Nucleus accumbens (tissue), 56 donors: ENCODE measurements around the gene PLCZ1.
"Not testable (repeated sequence)": the region's sequence is repeated elsewhere in the genome, so short reads cannot be mapped to it uniquely, and the experiment has no call there.

ENCODE experiments used
- DNase-seq, 56 donors: peaks; one replicate each; lab custom pipeline; 2025; lab: John Stamatoyannopoulos, UW

Gene PLCZ1

DNA sequence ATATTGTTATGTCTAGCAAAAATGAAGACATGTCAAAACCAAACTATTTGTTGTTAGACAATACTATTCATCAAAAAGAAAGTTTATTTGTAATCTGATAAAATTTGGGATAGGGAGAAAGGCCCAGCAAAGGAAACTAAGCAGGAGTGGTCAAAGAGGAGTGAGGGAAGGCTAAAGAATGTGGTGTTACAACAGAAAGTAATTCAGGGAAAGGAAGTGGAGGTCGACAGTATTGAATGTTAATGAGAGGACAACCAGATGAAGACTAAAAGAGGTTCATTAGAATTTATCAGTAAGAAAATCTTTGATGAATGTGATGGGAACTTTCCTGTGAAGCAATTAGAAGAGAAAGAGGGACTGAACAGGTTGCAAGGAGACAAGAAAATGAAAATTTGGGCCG lies 33.9 kb downstream of the PLCZ1 start:
- DNase-seq = no peak

DNA sequence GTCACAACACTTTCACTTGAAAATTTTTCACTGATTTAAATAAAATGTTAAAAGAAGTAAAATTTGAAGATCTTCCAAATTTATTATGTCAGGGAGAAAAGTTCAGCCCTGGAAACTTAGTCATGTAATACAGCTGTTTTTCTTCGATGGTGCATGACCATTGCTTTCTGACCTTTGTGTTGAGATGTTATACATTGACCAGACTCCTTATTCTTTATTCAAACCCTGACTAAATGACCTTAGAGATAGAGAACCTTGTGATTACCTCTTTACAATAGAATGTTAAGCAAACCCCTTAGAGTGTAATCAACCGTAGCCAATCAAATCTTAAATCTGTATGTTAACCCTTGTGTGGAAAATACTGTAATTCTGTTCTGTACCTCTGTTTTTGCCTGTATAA lies 34.5 kb downstream of the PLCZ1 start:
- DNase-seq = no peak

DNA sequence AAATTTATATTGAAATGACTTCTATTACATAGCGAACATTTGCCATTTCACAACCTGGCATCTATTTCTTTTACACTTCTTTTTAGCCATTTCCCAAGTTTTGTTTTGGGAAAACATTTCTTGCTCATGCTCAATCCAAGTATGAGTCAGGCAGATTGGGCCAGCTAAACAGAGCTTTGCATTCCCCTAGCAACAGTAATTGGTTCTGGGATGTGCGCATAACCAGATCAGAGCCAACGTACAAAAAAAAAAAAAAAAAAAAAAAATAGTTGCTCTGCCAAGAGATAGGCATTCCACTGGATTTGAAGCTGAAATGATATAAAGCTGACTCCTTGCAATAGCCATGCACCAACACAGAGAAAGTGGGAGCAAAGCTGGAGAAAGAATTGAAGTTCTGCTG lies 37.5 kb downstream of the PLCZ1 start:
- DNase-seq = no peak

DNA sequence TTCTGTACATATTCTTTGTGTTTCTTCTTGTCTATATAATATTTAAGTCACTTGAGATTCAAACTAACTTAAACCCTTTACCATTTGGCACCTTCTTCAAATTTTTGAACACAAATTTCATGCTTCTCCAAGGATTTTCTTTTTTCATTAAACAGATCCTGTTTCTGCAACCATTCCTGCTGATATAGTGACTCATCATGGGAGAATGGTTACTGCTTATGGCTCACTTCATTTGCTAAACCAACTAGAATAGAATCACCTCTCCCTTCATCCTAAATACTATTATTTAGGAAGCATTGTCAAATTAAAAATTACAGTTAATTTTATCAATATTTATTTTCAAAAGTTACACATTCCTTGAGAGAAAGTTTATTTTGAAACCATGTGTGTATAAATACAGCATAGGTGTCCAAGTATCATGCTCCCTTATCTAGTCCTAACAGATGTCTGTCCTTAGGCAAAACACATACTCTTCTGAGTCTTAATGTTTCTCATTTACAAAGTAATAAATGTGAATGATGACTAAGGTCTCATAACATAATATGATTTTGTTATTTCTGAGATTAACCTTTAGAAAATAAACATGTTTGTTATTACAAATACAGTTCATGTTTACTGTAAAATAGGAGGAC lies 40.7 kb downstream of the PLCZ1 start:
- DNase-seq = no peak

DNA sequence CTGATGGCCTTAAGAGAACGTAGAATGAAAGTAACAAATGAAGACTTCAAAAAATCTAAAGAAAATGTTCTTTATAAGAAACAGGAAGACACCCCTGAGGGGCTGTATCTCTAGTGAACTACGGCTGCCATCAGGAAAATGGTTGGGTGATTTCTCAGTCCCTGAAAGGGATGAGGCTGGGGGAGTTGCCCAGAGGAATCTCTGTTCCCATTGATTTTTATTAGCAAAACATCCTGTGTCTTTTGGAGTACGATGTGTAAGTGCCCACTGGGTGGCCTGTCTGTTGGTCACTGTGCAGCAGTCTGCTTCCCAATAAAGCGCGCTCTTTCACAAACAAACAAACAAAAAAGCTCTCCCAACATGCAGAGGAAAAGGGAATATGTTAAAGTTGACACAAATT lies 43.8 kb downstream of the PLCZ1 start:
- not testable (repeated sequence) for DNase-seq

DNA sequence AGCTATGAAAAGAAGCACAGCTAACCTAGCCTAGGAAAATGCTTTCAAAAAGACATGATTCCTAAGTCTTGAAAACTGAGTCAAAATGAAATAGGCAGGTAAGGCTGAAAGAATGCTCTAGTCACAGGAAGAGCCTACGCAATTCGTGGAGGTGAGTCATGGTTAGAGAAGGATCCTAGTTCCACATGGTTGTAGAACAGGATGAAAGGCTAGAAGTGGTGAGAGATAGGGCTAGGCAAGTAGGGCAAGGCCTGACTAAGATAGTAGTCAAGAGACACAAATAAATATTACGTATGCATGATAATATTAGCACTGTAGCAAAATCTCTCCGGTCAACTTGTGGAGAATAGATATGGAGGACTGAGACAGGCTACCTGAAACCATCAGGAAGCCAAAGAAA lies 47.2 kb downstream of the PLCZ1 start:
- DNase-seq = no peak

DNA sequence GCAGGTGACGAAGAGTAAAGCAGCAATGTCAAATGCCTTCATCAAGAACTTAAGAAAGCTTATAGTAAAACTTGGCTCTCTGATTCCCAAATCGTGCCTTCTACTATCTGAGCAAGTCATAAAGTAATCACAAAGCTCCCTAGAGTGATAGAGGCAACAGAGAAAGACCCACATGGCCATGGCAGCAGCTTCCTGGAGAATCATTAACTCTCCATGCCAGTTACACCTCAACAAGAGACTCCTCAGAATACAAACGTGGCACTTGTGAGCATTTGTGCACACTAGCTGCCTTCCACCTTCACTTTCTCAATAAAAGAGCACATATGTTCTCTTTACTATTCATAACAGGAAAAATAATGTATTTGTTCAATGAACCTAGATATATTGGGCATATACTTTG lies 48.0 kb downstream of the PLCZ1 start:
- no peak for DNase-seq

DNA sequence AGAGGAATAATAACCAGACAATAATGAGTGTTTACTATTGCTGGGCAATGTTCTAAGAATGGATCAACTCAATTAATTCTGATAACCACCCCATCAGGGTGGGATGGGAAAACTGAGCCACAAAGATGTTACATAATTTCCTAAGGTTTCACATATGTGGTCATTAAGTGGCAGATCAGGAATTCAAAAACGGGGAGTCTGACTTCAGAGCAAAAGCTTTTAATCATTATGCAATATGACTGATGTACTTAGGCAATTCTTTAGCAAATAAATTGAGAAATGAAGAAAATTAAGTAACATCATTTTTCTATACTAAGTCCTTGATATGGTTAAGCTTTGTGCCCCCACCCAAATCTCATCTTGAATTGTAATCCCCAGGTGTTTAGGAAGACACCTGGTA lies 53.4 kb downstream of the PLCZ1 start:
- no peak for DNase-seq

DNA sequence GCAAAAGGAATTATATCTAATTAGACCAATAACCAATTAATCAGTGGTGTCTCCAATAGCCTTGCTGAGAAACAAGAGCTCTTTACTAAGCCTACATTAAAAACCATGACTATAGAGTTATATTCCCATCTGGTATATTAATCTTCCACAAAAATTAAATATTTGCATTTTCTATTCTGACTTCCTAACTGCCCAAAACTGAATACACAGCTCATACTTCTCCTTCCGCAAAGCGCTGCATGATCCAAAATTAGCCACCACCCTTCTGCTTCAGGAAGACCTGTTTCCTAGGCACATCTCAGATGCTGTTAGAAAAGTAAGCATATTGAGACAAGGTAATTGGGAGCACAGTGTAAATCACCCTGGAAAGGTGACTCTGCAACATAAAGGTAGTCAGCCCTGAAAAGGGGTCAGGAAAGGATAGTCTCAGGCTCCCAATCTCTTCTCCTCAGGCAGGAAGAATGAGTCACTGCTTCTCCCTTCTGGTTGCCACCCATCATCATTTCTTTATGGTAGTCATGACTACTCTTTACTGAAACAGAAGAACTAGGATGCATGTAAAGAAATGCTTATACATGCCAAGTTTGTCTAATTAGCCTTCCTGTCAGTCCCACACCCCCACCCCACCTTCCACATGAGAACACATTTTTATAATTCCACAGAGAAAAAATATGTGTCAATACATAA lies 54.3 kb downstream of the PLCZ1 start:
- no peak for DNase-seq

DNA sequence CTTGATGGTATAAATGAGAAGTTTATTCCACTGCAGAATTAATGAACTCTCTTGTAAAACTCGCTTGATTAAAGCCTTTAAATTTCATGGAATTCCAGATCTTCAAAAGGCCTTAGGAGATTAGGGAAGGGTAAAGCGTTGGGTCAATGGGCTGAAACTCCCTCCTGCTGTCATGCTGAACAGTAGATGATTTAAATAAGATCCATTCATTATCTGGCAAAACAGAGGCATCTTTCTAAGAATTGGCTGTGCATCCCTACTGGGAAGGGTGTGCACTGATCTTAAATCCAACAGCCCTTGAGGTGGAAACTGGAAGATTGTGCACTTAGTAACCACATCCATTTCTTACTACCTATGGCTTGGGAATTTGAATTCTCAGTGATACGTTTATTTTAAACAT lies 56.0 kb downstream of the PLCZ1 start:
- no peak for DNase-seq

DNA sequence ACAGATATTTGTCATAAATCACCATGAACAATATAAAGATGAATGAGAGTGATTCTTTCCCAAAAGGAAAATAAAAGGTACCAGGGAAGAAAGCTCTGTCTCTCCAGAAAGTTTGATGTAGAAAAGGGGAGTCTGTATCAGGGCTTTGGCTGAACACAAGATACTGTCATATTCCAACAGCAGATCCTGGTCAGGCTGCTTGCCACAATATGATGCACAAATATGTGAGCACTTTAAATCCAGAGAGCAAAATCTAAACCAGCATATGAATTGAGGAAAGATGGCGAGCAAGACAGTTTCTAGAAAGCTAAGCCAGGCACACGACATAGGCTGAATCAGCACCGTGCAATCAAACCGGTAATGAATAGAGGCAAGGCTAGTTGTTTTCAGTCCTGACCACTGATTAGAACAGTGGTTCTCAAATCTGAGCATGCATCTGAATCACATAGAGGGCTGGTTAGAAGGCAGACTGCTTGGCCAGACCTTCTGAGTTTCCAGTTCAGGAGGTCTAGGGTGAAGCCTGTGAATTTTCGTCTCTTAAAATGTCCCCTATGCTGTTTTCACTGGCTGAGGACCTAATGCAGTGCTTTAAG lies 60.7 kb downstream of the PLCZ1 start:
- no peak for DNase-seq

DNA sequence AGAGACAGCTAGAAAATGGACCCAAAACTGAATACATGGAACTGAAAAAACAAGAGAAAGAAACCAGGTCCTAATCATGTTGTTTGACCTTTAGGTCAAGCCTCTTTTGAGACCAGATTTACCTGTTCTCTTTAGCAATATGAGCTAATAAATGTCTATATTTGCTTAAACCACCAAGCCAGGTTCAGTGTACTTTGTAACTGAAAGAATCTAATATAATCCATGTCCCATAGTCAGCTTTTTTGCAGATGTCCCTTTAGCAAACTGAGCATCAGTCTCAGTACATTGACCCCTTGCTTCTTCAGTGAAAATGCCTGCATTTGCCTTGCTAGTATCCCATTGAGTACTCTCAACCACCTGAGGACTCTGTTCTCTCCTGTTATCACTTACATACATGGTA lies 61.7 kb downstream of the PLCZ1 start:
- DNase-seq = no peak

DNA sequence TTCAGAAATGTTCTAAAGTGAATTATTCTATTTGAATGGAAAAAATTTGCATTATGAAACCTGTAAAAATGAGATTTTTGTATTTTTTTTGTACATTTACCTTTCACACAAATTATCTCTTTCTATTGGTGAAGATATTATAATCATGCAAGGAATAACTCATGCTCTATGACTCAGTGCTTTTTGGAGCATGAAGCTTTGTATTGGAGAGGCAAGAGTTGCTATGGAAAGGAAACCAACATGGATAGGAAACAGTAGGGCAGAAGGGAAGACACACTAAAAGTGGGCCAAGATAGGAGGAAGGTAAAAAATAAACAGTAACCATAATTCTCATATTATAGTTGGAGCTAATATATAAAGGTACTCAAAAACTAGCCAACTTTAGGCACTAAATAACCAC lies 79.0 kb downstream of the PLCZ1 start:
- no peak for DNase-seq

DNA sequence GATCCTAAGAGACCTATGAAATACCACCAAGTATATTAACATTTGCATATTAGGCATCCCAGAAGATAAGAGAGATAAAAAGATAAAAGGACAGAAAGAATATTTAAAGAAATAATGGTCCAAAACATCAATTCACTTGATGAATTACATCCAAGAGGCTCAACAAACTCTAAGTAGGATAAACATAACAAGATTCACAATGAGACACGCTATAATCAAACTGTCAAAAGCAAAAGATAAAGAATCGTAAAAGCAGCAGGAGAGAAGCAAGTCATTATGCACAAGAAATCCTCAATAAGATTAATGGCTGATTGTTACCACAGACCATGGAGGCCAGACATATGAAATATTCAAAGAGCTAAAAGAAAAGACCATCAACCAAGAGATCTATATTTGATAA lies 79.6 kb downstream of the PLCZ1 start:
- no peak for DNase-seq

DNA sequence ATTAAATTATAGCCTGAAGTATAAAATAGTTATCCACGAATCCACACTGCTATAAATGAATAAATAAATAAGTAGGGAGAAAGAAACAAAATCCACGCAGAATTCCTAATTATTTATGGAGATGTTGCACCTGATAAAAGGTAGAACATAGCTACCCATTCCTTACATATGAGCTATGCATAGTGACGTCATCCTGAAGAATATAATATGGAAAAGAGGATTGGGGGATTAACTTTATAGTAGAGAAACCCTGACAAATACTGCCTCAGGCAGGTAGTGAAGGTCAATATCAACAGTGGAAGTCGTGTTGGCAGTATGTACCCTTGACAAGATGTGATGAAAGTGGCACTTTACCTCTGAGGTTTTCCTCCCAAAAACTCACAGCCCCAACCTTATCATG lies 82.5 kb downstream of the PLCZ1 start:
- DNase-seq = no peak

DNA sequence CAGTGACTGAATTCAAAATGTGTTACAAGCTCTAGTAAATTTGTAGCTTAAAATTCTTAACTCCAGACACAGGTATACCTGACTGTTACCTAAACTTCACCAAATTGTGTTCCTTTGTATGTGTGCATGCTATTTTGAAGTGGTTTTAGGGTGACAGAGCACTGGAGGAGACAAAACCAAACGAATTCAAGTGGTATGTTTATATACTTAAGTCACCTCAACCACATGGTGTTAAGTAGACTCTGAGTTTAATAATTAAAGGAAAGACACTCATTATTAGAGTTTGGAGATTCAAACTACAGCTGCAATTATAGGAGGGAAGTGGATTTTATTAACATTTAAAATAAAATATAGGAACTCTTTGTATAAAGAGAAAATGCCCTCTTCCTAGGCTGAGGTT lies 84.3 kb downstream of the PLCZ1 start:
- DNase-seq = no peak

DNA sequence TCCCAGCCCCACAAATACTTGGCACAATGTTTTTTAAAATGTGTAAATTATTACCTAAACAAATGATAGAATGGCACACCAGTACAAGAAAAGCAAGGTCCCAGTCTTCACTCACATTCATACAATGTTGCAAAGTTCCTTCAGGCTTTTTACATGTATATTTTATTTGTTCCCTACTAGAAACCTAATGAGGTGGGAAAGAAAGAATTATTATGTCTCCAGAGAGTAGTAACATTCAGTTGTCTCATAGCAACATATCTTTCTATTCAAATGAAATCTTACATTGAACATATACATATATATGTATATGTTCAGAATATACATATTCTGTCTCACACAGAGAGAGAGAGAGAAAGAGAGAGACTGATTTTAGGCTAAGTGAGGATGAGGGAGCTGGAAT lies 85.2 kb downstream of the PLCZ1 start:
- DNase-seq = no peak

DNA sequence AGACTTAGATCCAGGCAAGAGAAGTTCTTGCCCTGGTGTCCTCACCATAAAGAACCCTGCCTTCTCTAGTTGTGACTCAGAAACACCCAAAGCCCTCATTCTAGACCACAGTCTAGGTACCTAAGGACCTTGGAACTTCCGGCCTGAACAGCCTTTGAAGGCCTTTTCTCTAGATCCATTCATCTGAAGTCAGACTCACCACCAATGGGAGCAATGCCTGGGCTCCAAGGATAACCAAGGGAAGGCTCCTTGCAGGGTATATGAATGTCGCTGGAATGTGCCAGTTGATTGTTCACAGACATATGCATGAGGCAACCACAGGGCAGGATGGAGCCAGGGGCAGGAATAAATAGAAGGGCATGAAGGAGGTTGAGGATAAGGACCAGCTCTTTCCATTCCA lies 86.3 kb downstream of the PLCZ1 start:
- no peak for DNase-seq

DNA sequence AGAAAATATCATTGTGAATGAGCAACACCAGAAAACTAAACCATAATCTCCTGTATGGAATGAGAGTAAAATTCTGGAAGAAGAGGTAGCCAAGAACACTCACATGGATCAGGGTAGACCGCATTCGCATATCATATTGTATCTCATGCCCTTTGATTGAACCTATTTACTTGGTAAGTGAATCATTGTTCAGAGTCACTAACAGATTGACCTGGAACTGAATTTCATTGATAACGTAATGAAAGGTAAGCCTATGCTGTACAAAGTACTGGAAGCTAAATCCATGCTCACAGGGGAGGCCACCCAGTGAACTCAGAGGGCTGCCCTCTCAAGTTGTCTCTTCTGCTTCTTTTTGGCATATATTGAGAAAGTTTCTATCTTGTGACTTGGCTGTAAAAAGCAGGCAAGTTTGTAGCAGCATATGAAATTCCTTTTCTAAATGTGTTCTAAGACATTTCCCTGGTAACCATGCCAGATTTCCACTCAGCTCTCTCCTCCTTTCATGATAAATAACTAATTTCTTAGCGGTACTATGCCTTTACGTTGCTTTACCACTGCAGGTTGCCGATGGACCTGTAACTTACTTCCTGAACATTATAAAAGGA lies 91.4 kb downstream of the PLCZ1 start:
- no peak for DNase-seq

DNA sequence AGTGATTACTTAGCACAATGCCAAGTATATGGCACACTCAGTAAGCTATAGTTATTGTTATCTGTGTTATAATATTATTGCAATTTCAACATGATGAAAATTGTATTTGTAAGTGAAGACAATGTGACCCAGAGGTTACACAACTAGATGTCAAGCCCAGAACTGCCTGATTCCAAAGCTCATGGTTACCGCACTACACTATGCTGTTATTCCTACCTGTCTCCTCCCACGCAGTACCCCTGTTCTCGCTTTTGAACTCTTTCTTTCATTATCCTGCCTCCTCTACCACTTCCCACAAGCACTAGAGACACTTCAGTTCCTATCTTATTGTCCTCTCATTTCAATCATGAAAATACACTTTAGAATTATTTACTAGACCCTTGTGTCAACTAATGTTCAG lies 93.2 kb downstream of the PLCZ1 start:
- DNase-seq = no peak

DNA sequence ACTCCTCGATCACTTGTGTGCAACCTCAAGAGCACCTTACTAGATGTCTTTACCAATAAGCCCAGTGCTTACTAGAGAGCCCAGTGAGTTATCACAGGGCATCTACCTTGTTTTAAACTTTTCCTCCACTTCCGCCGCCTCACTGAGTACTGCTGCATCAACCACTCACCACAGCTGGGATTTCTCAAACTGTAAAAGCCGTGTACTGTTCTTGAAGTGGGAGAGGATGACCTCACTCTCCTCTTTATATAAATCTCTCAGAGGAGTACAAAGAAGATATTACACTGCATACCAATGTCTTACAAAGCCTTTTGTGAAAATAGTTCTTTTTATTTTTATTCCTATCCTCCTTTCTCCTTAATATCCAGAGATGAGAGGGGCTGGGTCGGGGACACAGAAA lies 94.1 kb downstream of the PLCZ1 start:
- no peak for DNase-seq
